ENCODE measurements around the gene TMEM18.
"Not testable (repeated sequence)": the region's sequence is repeated elsewhere in the genome, so short reads cannot be mapped to it uniquely, and the experiment has no call there.

TMEM18 gene

DNA sequence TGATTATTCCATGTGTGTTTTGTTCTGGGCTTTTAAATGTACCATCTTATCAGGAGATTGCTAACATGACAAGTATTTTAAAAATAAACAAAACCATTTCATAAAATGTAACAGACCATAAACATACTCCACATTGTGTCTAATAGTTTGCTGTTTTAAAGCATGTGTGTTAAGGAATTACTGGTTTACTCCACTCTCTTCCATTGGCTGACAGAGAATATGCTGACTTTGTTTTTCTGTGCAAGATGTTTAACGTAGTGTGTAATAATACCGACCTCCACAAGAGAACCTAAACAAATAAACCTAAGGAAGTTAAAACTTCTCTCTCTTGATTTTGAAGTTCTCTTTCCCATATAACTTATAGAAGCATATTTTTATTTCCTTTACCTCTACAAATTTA lies 17.0 kb upstream of the TMEM18 start:
- no peak for DNase-seq (ENCODE audit: low read depth in 1 of 2, low spot score in 1 of 2)

DNA sequence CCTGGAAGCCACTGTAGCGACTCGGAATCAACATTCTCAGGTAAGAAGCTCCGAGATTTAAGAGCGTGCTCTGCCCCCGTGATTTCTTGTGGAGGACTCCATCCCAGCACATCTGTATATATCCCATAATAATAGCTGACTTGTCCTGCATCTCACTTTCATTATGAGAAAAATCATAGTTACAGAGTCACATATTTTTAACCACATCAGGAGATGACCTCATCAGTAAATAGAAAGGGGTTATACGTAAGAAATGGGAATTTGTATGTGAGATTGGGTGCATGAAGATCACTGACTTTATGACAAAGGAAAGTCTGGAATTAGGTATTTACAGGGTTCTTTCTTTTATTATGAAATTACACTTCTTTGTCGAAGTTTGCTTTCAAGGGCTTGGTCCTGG lies 16.4 kb upstream of the TMEM18 start:
- DNase-seq (ENCODE audit: low read depth in 1 of 2, low spot score in 1 of 2): no peak

DNA sequence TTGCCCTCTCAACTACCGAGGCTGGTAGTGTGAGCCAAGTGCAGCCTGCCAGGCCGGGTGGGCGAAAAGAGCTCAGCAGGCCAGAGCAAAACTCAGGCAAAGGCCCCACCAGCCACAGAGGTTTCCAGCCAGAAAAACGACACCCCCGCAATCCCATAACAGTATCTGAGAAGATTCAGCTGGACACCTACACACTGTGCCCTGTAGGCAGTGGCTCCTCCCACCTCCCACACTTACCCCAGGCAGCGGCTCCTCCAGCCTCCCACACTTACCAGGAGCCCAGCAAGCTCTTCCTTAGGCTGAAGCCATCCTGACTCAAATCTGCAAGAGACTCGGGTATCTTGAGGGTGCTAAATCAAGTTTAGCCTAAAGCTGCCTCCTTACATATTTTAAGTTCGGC lies 15.6 kb upstream of the TMEM18 start:
- no peak for DNase-seq (ENCODE audit: low read depth in 1 of 2, low spot score in 1 of 2)

DNA sequence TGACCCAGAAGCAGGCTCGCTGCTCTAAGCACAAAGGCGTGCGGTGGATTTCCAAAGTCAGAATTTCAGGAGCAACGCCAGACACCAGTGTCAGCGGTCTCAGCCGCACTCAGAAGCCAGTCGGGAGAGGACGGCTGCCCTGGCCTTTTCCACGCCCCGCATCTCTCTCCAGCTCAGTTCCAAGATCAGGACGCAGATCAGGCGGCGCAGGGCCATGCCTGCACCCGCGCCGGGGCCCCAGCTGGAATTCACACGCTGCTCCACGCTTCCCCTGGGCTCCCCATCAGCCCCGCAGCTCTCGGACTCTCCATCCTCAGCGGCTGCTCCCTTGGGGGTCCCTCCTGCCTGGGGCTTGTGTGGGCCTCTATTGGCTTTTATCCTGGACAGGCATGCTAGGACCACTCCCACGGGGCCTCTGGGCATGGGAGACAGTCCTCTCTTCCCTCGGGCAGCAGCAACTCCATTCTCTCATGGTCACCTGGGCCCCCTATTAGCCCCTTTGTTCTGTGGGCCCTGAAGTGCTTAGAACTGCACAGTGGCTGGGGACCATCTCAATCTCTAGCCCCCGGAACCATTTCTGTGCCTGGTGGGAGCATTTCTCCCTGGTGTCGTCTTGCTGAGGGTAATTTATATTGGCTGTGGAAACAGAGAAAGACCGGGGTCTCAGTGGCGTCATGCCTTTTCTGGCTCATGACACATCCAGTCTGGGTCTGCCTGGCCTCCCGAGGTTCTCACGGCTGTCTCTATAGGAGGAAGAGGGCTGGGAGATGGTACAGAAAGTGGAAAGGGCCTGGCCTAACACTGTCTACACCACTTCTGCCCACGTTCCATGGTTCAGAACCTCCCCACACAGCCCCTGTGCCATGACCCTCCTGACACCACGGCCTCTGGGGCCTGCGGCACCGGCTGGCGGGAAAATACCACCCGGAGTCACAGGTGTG lies 14.9 kb upstream of the TMEM18 start:
- no peak for DNase-seq (ENCODE audit: low read depth in 1 of 2, low spot score in 1 of 2)

DNA sequence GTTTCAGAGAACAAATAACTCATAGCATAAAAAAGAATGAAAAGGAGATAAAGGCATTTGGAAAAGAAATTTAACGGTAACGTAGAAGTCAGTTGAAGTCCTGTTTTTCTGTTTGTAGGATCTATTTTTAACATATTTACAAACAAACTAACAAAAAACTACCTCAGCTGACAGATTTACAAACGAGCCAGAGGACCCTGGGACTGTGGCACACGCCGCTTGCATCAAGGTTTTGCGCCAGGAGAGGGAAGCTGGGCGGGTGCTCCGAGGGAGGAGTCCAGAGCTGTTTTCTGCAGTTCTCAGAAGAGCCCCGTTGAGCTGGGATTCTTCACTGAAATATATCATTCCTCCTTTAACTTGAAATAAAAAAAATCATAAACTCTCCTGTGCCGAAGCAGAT lies 13.6 kb upstream of the TMEM18 start:
- no peak for DNase-seq (ENCODE audit: low read depth in 1 of 2, low spot score in 1 of 2)

DNA sequence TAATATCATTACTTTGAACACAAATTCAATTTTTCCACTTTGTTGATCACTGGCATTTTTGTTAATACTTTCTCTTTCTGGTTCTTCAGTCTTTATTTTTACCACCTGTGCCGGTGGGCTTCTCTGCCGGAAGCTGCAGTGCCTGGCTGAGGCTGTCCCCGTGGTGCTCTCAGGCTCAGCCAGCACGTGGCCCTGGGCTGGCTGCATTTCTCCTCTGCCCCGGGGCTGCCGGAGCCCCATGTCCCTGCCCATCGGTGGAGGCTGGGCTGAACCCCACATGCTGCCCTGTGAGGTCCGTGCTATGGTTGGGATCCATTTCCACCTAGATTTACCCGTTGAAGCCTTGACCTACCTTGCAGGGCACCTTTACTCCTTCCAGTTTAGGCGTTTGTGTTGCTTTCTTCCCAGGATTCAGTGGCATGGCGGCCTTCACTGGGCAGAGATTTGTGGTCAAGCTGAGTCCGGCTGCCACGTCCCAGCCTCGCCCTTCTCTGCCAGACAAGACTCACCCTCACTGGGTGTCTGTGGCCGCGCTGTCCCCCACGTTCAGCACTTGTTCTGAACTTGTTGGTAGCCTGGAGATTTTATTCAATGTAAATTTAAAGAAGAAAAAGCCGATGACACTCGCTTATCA lies 12.8 kb upstream of the TMEM18 start:
- DNase-seq (ENCODE audit: low read depth in 1 of 2, low spot score in 1 of 2): no peak

DNA sequence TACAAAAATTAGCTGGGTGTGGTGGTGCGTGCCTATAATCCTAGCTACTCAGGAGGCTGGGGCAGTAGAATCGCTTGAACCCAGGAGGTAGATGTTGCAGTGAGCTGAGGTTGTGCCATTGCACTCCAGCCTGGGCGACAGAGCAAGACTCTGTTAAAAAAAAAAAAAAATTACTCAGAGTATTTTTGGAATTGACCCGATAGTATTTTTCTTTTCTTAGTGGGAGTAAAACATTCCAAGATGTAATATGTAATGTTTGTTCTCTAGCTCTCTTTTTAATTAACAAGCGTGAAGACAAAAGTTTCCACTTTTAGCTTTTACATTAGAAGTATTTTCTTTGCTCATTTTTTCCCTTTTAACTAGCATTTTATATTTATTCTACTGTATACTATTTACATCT lies 12.0 kb upstream of the TMEM18 start:
- no peak for DNase-seq (ENCODE audit: low read depth in 1 of 2, low spot score in 1 of 2)

DNA sequence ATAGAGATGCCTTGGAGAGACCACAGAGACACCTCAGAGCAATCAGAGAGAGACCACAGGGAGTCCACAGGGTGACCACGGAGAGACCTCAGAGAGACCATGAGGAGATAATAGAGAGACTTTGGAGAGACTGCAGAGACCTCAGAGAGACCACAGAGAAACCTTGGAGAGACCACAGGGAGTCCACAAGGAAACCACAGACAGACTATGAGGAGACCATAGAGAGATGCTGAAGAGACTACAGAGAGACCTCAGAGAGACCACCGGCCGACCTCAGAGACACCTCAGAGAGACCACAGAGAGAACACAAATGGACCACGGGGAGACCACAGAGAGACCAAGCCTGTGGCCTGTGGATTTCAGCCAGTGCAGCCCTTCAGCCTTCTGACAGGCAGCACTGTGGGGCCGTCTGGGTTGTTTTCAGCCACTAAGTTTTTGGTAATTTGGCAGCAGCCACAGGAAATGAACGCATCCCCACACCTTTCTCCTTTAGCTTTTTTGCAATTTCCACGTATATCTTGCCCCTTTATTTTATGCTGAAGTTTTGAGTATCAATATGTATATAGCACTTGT lies 11.4 kb upstream of the TMEM18 start:
- DNase-seq (ENCODE audit: low read depth in 1 of 2, low spot score in 1 of 2): no peak

DNA sequence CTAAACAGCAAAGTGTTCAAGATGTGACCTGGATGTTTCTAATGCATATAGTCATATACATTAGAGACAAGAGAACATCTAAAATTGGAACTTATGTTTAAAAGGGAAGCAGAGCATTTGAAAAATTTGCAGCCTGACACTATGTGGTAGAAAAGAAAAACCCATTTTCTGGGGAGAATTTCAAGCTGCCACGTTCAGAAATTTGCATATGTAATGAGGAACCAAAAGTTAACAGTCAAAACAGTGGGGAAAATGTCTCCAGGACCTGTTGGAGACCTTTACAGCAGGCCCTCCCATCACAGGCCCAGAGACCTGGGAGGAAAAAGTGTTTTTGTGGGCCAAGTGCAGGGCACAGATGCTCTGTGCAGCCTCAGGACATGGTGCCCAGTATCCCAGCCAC lies 8.2 kb upstream of the TMEM18 start:
- no peak for DNase-seq (ENCODE audit: low read depth in 1 of 2, low spot score in 1 of 2)

DNA sequence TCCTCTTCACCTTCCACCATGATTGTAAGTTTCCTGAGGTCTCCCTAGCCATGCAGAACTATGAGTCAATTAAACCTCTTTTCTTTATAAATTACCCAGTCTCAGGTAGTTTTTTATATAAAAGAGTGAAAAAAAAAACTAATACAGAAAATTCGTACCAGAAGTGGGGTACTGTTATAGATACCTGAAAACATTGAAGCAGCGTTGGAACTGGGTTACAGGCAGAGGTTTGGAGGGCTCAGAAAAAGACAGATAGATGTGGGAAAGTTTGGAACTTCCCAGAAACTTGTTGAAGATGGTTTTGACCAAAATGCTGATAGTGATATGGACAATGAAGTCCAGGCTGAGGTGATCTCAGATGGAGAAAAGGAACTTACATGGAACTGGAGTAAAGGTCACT lies 7.7 kb upstream of the TMEM18 start:
- DNase-seq (ENCODE audit: low read depth in 1 of 2, low spot score in 1 of 2): not testable (repeated sequence)

DNA sequence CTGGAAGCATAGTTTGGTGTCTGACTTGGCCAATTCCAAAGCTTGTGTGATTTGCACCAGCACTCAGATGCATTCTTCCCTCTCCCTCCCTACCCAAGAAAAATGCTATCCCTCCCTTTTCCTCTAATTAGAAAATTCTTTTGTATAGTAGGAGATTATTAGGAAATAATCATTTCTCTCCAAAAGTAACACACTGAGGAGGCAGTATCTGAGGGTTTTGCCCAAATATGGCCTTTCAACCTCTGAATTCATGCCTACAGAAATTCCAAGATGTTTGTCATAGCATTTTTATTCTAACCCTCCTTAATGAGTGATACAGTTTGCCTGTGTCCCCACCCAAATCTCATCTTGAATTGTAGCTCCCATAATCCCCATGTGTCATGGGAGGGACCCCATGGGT lies 5.0 kb upstream of the TMEM18 start:
- DNase-seq (ENCODE audit: low read depth in 1 of 2, low spot score in 1 of 2): no peak

DNA sequence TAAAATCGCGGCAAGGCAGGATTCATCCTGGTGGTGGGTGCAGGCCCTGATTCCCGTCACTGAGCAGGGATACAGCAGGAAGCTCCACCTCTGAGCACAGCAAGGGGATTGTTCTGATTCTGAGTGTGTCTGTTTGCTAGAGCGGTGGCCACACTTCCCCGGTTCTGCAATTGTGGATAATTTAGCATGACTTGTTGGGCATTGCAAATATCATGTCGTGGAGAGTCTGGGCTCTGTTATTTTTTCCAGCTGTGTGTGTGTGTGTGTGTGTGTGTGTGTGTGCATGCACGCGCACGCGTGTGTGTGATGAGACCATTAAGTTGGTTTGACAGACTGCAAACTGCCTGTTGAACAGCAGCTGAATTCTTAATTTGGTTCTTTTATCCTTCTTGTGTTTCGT lies 4.1 kb upstream of the TMEM18 start:
- no peak for DNase-seq (ENCODE audit: low read depth in 1 of 2, low spot score in 1 of 2)

DNA sequence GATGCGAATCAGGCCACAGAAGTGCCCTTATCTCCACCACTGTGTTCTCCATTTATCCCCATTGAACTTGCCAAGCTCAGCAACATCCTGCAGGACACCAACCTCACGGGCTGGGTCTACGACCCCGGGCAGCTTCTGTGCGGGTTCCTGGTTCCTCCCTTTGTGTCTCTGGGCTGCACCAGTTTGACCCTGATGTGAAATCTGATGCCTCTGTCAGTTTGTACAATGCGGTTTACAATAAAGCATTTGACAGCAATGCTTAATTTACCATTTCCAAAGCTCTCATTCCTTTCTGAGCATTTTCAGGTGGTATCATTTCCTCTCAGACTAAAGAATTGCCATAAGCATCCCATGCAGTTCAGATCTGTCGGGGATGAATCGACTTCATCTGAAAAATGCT lies 3.3 kb upstream of the TMEM18 start:
- no peak for DNase-seq (ENCODE audit: low read depth in 1 of 2, low spot score in 1 of 2)

DNA sequence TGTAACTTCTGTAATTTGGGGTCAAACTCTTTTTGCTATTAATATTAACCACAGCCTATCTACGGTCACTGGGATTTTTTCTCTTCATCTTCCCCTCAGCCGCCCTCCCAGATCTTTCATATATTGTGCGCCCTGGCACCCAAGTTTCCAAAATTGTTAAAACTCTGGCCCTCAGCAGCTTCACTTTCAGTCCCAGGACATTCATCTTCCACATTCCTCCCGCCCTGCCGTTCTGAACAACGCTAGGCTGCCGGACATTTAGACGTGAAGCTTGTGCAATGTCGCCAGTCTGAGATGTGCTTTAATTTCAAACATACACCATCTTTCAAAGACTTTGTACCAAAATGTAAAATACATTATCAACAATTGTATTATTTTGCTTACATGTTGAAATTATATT lies 1.8 kb upstream of the TMEM18 start:
- DNase-seq (ENCODE audit: low read depth in 1 of 2, low spot score in 1 of 2): no peak

DNA sequence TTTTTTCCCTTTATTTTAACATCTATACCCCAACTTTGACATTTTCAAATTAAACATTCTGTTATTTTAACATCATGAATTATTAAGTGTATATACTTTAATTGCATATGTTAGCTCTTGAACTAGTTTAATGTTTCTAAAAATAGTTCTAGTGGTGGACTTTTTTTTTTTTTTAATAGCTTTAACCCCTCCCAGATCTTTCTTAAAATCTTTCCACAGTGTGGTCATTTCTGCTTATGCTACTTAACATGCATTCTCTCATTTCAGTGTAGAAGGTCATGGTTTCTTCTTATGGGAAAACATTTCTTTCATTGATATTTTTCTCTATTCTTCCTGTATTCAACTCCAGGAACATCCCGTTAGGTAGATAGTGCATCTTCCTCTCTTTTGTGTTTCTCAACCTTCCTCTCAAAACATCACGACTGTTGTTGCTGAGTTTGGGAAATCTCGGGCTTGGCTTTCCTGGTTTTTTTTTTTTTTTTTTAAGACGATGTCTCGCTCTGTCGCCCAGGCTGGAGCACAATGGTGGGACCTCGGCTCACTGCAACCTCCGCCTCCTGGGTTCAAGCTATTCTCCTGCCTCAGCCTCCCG lies 849 bp upstream of the TMEM18 start:
- DNase-seq (ENCODE audit: low read depth in 1 of 2, low spot score in 1 of 2): no peak

DNA sequence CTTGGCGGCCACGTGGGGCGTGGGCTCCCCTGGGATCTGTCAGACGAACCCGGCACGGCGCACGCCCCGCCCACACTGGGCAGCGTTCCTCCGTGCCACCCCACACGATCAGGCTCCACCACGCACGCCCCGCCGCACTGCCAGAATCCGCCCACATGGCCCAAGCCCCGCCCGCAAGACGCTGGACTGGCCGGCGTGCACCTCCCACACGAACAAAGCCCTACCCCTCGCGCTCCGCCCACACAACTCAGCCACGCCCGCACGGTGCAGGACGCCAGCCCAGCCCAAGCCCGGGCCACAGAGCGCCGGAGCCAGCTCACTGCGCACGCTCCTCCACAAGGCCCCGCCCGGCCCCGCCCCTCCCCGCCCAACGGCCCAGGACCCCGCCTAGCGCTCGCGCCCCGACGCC lies 555 bp downstream of the TMEM18 start:
- peak in 1 of 2 donors; percentile 93 for DNase-seq (ENCODE audit: low read depth in 1 of 2, low spot score in 1 of 2)

DNA sequence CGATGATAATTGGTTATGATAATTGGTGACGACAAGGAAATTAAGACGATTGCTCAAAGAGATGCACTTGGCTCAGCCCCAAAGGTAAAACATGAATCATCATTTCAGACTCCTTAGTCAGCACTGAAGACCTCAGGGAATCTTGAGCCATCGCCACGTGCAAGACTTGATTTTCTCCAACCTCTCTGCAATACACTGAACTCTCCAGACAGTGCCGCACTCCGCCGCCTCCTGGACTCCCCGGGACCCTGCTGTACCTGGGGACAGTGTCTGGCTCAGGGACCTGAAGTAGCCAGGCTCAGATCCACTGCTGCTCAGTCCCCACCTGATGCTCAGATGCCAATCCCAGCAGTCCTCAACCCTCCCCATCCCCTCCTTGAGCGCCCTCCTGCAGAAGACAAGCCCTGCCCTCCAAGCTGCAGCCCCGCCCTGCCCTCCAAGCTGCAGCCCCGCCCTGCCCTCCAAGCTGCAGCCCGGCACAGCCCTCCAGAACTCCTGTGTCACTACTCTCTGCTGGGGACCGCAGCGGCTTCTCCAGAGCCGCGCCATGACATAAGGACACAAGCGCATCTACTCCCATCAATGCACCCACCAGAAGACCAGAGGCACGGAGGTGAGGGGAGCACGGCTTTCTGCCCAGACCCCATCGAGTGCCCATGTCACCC lies 1.1 kb downstream of the TMEM18 start:
- no peak for DNase-seq (ENCODE audit: low read depth in 1 of 2, low spot score in 1 of 2)

DNA sequence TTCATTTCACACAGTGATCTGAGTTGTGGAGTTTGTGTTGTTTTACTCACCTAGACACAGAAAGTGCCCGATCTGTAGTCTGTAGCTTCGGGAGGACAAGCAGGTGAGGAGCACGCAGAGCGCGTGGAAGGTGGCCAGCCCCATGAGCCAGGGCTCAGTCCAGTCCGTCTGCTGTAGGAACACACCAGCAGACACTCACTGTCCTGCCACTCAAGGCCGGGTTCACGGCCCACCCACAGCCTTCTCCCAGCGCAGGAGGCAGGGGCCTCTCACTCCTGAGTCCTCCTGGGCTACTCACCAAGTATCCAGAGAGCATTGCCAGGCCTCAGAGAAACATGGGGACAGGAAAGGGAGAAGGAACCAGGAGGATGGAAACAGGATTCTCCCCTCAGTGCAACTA lies 1.7 kb downstream of the TMEM18 start:
- DNase-seq (ENCODE audit: low read depth in 1 of 2, low spot score in 1 of 2): no peak

DNA sequence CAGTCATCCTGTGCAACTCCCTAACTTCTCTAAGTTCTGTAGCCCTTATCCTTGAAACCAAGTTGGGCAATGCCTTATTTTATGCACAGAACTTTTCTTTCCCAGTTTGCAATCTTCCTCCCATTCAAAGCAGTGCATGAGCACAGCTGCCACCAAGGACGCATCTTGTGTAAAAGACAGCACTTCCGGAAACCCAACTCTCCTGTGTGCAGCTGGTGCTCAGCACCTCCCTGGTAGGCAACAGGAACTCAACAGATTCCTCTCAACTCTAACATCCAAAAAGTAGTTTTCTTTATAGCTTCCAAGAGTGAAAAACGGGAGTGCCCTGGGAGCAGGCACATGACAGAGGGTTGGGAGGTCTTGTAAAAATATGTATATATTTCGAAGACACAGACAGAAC lies 2.2 kb downstream of the TMEM18 start:
- no peak for DNase-seq (ENCODE audit: low read depth in 1 of 2, low spot score in 1 of 2)

DNA sequence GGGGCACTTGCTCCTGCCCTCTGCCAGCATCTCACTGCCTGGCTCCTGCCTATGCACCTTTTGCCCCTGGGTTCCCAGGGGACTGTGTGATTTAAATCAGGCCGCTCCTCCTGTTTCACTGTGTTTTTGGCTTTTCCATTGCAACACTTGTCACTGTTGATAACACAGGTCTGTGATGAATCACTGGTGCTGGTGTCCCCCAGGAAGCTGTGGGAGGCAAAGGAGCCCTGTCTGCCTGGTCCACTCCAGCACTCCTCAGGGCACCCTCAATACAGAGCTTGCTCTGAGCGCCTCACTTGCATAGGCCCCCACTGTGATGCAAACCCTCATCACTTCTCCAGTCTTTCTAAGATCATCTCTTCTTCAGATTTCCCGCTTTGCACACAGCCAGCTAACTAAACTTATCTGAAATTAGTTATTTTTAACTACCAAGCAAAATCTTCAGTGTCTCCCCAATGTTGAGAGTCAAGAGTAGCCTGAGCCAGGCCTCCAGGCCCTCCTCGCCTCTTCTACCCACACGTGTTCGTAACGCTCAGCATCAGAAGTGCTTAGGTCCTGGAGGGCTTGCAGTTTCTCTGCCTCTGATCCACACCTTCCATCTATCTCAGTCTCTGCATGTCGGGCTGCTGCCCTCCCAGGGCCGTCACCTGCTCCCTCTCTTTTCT lies 2.8 kb downstream of the TMEM18 start:
- DNase-seq (ENCODE audit: low read depth in 1 of 2, low spot score in 1 of 2): no peak
